ENCODE data around the gene SYCE1L. TPM values are rescaled to one million over a fixed set of nuclear protein-coding genes. Genes with fewer than 3 reads are reported as not detected.

SYCE1L gene
- total RNA-seq, 1 experiment from 2014 or later: 9.9 TPM

GRCh38 chr16:77168901-77169300 lies 30.3 kb upstream of the SYCE1L start:
- H4K20me1 ChIP-seq (ENCODE audit: control insufficient read depth, insufficient read depth, insufficient read length): no peaks in the 10 kb centered on the region
- H3K27me3 ChIP-seq (ENCODE audit: insufficient read depth, low read length): no peaks in the 10 kb centered on the region
- no peak overlapping the region for H2BK15ac ChIP-seq (ENCODE audit: low read depth, low read length)
- no peak overlapping the region for H3K4ac ChIP-seq (ENCODE audit: low read depth, low read length)
- Mint-ChIP-seq H3K36me3 (ENCODE audit: insufficient read depth in 1 of 3, low read depth in 3 of 3) (no peaks in the 10 kb centered on the region), H3K27ac (no peak overlapping the region), H3K4me1 (no peaks in the 10 kb centered on the region), H3K4me3 (no peak overlapping the region), H3K27me3 (ENCODE audit: low read depth) (no peaks in the 10 kb centered on the region; the same call in 1 of the 2 replicates), H3K9me3 (no peaks in the 10 kb centered on the region)
- H3K4me1 ChIP-seq (ENCODE audit: insufficient read depth, low read length): no peaks in the 10 kb centered on the region
- no peak overlapping the region for H2BK12ac ChIP-seq (ENCODE audit: insufficient read length, low read depth, low read length)
- H4K8ac ChIP-seq (replicated peaks; ENCODE audit: insufficient read length, low read depth, low read length): no peak overlapping the region
- no peak overlapping the region for H2BK20ac ChIP-seq (ENCODE audit: low read depth, low read length, poor library complexity, severe bottlenecking)
- no peaks in the 10 kb centered on the region for H3K23me2 ChIP-seq (ENCODE audit: insufficient read length, low read depth, low read length, poor library complexity, severe bottlenecking)
- no peak overlapping the region for H2AFZ ChIP-seq (ENCODE audit: low read length)
- no peak overlapping the region for H3K9ac ChIP-seq (ENCODE audit: extremely low read depth, insufficient read length, low read length)
- H3K18ac ChIP-seq (ENCODE audit: insufficient read length, low read depth, low read length): no peak overlapping the region
- no peak overlapping the region for H3K14ac ChIP-seq (ENCODE audit: insufficient read depth, low read length)
- H3K27ac ChIP-seq (ENCODE audit: insufficient read length, low read depth, low read length): no peak overlapping the region
- TF ChIP-seq CTCF (conservative IDR thresholded peaks at IDR 0.05): no peak
- no peak overlapping the region for H2AK5ac ChIP-seq (ENCODE audit: insufficient read length, low read length)
- H3K4me2 ChIP-seq (ENCODE audit: insufficient read depth, insufficient read length, low read length): no peak overlapping the region
- no peak overlapping the region for H3K23ac ChIP-seq (ENCODE audit: insufficient read length, low read depth, low read length)
- no peaks in the 10 kb centered on the region for H3K9me3 ChIP-seq (ENCODE audit: control insufficient read depth, low read depth, low read length)
- H2BK120ac ChIP-seq (ENCODE audit: low read depth, low read length, poor library complexity, severe bottlenecking): no peak overlapping the region
- no peak for DNase-seq
- H4K5ac ChIP-seq (ENCODE audit: insufficient read length, low read depth, low read length): no peak overlapping the region
- H3K79me2 ChIP-seq (ENCODE audit: insufficient read depth, low read length): no peaks in the 10 kb centered on the region
- H3K56ac ChIP-seq (ENCODE audit: insufficient read length, low read depth, low read length): no peak overlapping the region
- no peak overlapping the region for H4K91ac ChIP-seq (ENCODE audit: insufficient read length, low read depth, low read length)
- no CpG with 5 or more reads among the region's 4 CpGs for WGBS (ENCODE audit: extremely low coverage, insufficient read length, low lambda C conversion rate)
- no peak overlapping the region for H2BK5ac ChIP-seq (ENCODE audit: insufficient read length, low read length)
- H3K79me1 ChIP-seq (ENCODE audit: insufficient read depth, low read depth, low read length, poor library complexity, severe bottlenecking): no peaks in the 10 kb centered on the region
- H3T11ph ChIP-seq (ENCODE audit: low read length): no peak overlapping the region

Measured in H9 (cell line).